Stomach (tissue), 4 donors: ENCODE data around the gene SP2.

Experiments
- EP300 ChIP-seq: sonication (generic); formaldehyde crosslinking; IDR thresholded peaks from one replicate; pipeline ENCODE4 v1.6.1; 2017; ENCODE audit warnings: antibody characterized with exemption
- POLR2A ChIP-seq, 4 donors: fragments of 450-650 bp; IDR thresholded peaks; one replicate each; pipeline ENCODE4 v1.6.1; 2016; ENCODE audit warnings: antibody characterized with exemption in 4 of 4, control low read depth in 2 of 4, mild to moderate bottlenecking in 1 of 4, moderate library complexity in 1 of 4
- POLR2AphosphoS5 ChIP-seq, 3 donors: sonication (generic); formaldehyde crosslinking; IDR thresholded peaks; one replicate each; pipeline ENCODE4 v1.6.1; 2016; ENCODE audit warnings: antibody characterized with exemption in 3 of 3
- TF ChIP-seq, protein P1 (sequence below), 7 experiments: fragments of 450-650 bp in 4 of 7; fragments of 200-600 bp in 3 of 7; sonication (generic) in 3 of 7; IDR thresholded peaks; one replicate each; pipeline ENCODE4 v1.5.1; 2016 to 2019; ENCODE audit warnings: antibody characterized with exemption in 7 of 7, control low read depth in 2 of 7, mild to moderate bottlenecking in 1 of 7

DNA sequence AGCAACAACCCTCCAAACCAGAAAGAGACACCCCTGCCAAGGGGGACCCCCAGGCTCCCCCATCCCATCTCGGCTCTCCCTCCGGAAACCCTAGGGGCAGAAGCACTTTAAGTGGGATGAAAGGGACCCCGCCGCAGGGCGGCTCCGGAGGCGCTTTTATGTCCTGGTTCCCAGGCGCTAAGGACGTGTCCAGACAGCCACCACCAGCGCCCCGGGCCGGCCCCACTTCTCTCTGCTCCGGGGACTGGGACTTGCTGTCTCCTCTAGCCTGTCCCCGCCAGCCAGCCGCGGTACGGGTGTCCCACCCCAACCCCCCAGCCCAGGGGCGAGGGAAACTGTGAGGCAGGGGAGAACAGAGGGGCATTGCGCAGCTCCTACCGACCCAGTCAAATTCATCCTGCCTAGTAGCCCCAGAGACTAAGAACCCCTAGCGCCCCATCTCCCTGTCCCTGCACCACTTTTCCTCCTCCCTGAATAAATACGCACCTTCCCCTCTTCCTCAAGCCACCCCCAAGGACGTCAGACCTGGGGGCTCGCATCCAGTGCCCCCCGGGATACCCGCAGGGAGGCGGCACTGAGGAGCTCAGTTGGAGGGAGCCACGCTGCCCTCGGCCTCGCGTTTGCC, 49.2 kb upstream of the SP2 start:
- TF ChIP-seq, protein P1, sequence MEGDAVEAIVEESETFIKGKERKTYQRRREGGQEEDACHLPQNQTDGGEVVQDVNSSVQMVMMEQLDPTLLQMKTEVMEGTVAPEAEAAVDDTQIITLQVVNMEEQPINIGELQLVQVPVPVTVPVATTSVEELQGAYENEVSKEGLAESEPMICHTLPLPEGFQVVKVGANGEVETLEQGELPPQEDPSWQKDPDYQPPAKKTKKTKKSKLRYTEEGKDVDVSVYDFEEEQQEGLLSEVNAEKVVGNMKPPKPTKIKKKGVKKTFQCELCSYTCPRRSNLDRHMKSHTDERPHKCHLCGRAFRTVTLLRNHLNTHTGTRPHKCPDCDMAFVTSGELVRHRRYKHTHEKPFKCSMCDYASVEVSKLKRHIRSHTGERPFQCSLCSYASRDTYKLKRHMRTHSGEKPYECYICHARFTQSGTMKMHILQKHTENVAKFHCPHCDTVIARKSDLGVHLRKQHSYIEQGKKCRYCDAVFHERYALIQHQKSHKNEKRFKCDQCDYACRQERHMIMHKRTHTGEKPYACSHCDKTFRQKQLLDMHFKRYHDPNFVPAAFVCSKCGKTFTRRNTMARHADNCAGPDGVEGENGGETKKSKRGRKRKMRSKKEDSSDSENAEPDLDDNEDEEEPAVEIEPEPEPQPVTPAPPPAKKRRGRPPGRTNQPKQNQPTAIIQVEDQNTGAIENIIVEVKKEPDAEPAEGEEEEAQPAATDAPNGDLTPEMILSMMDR (IDR thresholded peaks at IDR 0.05): no peak
- TF ChIP-seq EP300 (no peak), POLR2AphosphoS5 (IDR thresholded peaks at IDR 0.05) (no peak), POLR2A (IDR thresholded peaks at IDR 0.05) (no peak)
